Mammary microvascular endothelial cell (primary cell): ENCODE results near the gene RPL4. TPM values are rescaled to one million over a fixed set of nuclear protein-coding genes. Genes with fewer than 3 reads are reported as not detected.

Experiments
- total RNA-seq: library from RNA; depleted of rRNA; stranded (reverse); fragments of >200 nt; gene quantifications from 2 replicates; pipeline ENCODE4 v1.2.3, GENCODE V29; 2015

RPL4 gene
- 3,625 and 4,135 TPM in 2 replicates for total RNA-seq

GRCh38 chr15:66504563-66505429 lies at the start of gene RPL4, which contains the start of gene ZWILCH:
Gene RPL4, minus strand, starts transcription at chr15:66504855. Its CDS starts 65 bp downstream, at chr15:66504790.
Gene ZWILCH, plus strand, starts transcription at chr15:66505326. Its CDS starts 13 bp downstream, at chr15:66505339.

DNA sequence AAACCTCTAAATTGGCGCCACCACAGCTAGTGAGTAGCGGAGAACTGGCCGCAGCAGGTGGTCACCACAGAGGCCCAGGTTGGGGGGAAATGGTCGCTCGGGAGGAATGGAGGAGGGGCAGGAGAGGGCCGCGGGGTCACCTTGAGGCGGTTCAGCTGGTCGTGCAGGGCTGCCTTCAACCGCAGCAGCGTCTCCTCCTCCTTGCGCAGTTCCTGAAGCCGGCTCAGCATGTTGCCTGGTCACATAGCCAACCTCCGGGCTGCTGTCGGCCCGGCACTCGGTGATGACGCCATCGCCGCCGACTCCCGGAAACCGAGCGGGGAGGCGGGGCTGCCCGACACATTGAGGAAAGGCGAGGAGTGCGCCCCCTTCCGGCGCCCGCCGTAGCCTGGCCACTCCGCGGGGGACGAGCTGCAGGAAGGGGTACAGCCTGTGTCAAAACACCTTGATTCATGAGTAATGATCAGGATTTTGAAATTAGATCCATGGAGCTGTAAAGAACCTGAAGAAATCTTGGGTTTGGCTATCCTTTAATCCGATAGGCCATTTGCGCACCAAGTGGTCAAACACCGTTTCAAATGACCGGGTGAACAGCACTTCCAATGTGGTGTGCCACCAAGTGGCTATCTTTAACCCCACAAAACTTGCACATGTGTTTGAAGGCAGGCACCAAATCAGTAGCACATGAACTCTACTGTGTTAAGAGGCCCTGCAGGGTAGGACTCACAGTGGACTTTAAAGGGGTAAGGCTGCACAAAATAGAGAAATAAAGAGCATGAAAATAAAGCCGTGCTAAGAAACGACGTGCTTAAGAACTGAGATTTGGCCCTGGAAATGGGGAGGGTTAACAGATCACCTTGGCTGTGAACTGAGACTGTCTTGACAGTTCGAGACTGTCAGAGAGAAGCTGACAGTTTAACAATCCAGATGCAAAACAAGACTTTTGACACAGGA lies 6.9 kb downstream of the RPL4 start, which contains the start of gene SNAPC5:
TSS of gene SNAPC5 (minus strand) at position 261 of the 954 bp plus-strand sequence. CDS start at position 230, 31 bp downstream.

Other genes starting within 250 kb of the RPL4 start
- 18.7 and 19.7 TPM in 2 replicates for gene DIS3L, start 211.3 kb downstream of the RPL4 start, total RNA-seq
- 11.7 and 12.2 TPM in 2 replicates for gene TIPIN, start 148.2 kb downstream of the RPL4 start, total RNA-seq
- 51.0 and 56.9 TPM in 2 replicates for gene MAP2K1, start 117.9 kb downstream of the RPL4 start, total RNA-seq
- 22.5 and 28.0 TPM in 2 replicates for gene SNAPC5, start 7.1 kb downstream of the RPL4 start, total RNA-seq
- gene ZWILCH, start 471 bp upstream of the RPL4 start, total RNA-seq = 42.6 and 55.8 TPM in 2 replicates
- gene LCTL, start 61.1 kb upstream of the RPL4 start, total RNA-seq = not detected in 2 replicates
- gene SMAD6, start 197.4 kb upstream of the RPL4 start, total RNA-seq = 24.8 and 25.6 TPM in 2 replicates